HepG2 (cell line): ENCODE measurements around the gene COLGALT1. TPM values are rescaled to one million over a fixed set of nuclear protein-coding genes. Genes with fewer than 3 reads are reported as not detected.

Source experiments
- HES4 ChIP-seq: sonication (generic); formaldehyde crosslinking; IDR thresholded peaks from 2 replicates; pipeline ENCODE4 v1.9.0; 2021; ENCODE audit warnings: mild to moderate bottlenecking, missing genetic modification reagents, borderline replicate concordance
- MAFK ChIP-seq, 2 experiments: IDR thresholded peaks in 1 of 2; conservative IDR thresholded peaks in 1 of 2; 2 replicates each; pipeline ENCODE4 v1.6.1; 2011; ENCODE audit warnings: improper control_type of control experiment in 2 of 2, low read length in 2 of 2
- NONO ChIP-seq, 2 experiments: fragments of 450-650 bp in 1 of 2; sonication (generic) in 1 of 2; formaldehyde crosslinking in 1 of 2; IDR thresholded peaks in 1 of 2; conservative IDR thresholded peaks in 1 of 2; 2 replicates each; pipeline versions ENCODE4 v1.6.1 to v1.8.0; 2017 to 2022; ENCODE audit warnings: mild to moderate bottlenecking in 1 of 2, missing genetic modification reagents in 1 of 2, moderate library complexity in 1 of 2
- PHF20 ChIP-seq: sonication (generic); formaldehyde crosslinking; IDR thresholded peaks from 2 replicates; pipeline ENCODE4 v1.5.0; 2020; ENCODE audit warnings: mild to moderate bottlenecking, missing genetic modification reagents
- RARA ChIP-seq: IDR thresholded peaks from 2 replicates; pipeline ENCODE4 v1.6.1; 2016; ENCODE audit warnings: missing genetic modification reagents, missing compliant biosample characterization
- RFX5 ChIP-seq: IDR thresholded peaks from 2 replicates; pipeline ENCODE4 v1.6.1; 2011; ENCODE audit warnings: low read depth, low read length, improper control_type of control experiment
- YY1 ChIP-seq: IDR thresholded peaks from 2 replicates; pipeline ENCODE4 v1.6.1; 2011; ENCODE audit warnings: low read length, low read depth, moderate library complexity, mild to moderate bottlenecking; ENCODE audit not compliant: insufficient read depth, insufficient replicate concordance
- ZBTB3 ChIP-seq: sonication (generic); formaldehyde crosslinking; IDR thresholded peaks from 2 replicates; pipeline ENCODE4 v1.4.0; 2020; ENCODE audit warnings: low read depth, mild to moderate bottlenecking, moderate library complexity, missing genetic modification reagents, borderline replicate concordance
- ZNF143 ChIP-seq: sonication (generic); formaldehyde crosslinking; IDR thresholded peaks from 2 replicates; pipeline ENCODE4 v1.4.0; 2020; ENCODE audit warnings: missing genetic modification reagents
- ZNF556 ChIP-seq: sonication (generic); formaldehyde crosslinking; IDR thresholded peaks from 2 replicates; pipeline ENCODE4 v1.4.0; 2020; ENCODE audit warnings: mild to moderate bottlenecking, missing genetic modification reagents, borderline replicate concordance
- ZNF562 ChIP-seq: sonication (generic); formaldehyde crosslinking; IDR thresholded peaks from 2 replicates; pipeline ENCODE4 v1.8.0; 2022; ENCODE audit warnings: missing genetic modification reagents, borderline replicate concordance
- ZNF839 ChIP-seq: sonication (generic); formaldehyde crosslinking; IDR thresholded peaks from 2 replicates; pipeline ENCODE4 v1.4.0; 2020; ENCODE audit warnings: missing genetic modification reagents, mild to moderate bottlenecking, borderline replicate concordance
- ZSCAN9 ChIP-seq: IDR thresholded peaks from 2 replicates; pipeline ENCODE4 v1.6.1; 2016; ENCODE audit warnings: borderline replicate concordance
- polyA plus RNA-seq, 8 experiments: library from polyadenylated mRNA; depleted of rRNA in 3 of 8; stranded (reverse) in 7 of 8; unstranded in 1 of 8; fragments of >200 nt; fragmentation: Illumina TruSeq in 4 of 8; extraction: Trizol in 4 of 8; gene quantifications; 2 replicates each; pipeline versions ENCODE4 v1.2.1 to v1.2.3, GENCODE V29; 2011 to 2016; ENCODE audit warnings: low read depth in 4 of 8, missing spikeins in 1 of 8, mixed read lengths in 1 of 8; ENCODE audit not compliant: insufficient read depth in 1 of 8
- total RNA-seq, 5 experiments: library from RNA; depleted of rRNA; stranded (reverse); fragments of >200 nt; fragmentation: Illumina TruSeq; extraction: Trizol; gene quantifications; 2 replicates each; pipeline ENCODE4 v1.2.3, GENCODE V29; 2016; ENCODE audit warnings: low read depth in 1 of 5
- TF ChIP-seq, protein P1 (sequence below): sonication (generic); formaldehyde crosslinking; IDR thresholded peaks from 2 replicates; pipeline ENCODE4 v1.4.0; 2020; ENCODE audit warnings: mild to moderate bottlenecking, missing genetic modification reagents, borderline replicate concordance
- TF ChIP-seq, protein P2 (sequence below): sonication (generic); formaldehyde crosslinking; IDR thresholded peaks from 2 replicates; pipeline ENCODE4 v1.4.0; 2020; ENCODE audit warnings: missing genetic modification reagents
- TF ChIP-seq, protein P3 (sequence below): sonication (generic); formaldehyde crosslinking; IDR thresholded peaks from 2 replicates; pipeline ENCODE4 v1.4.0; 2020; ENCODE audit warnings: missing genetic modification reagents

COLGALT1 gene
- total and polyA plus RNA-seq, 2 of the 13 experiments (the other 11 are each of a cell fraction or from before 2014, with no cell fraction given): 58.0 to 211 TPM

- TF ChIP-seq, protein P1, sequence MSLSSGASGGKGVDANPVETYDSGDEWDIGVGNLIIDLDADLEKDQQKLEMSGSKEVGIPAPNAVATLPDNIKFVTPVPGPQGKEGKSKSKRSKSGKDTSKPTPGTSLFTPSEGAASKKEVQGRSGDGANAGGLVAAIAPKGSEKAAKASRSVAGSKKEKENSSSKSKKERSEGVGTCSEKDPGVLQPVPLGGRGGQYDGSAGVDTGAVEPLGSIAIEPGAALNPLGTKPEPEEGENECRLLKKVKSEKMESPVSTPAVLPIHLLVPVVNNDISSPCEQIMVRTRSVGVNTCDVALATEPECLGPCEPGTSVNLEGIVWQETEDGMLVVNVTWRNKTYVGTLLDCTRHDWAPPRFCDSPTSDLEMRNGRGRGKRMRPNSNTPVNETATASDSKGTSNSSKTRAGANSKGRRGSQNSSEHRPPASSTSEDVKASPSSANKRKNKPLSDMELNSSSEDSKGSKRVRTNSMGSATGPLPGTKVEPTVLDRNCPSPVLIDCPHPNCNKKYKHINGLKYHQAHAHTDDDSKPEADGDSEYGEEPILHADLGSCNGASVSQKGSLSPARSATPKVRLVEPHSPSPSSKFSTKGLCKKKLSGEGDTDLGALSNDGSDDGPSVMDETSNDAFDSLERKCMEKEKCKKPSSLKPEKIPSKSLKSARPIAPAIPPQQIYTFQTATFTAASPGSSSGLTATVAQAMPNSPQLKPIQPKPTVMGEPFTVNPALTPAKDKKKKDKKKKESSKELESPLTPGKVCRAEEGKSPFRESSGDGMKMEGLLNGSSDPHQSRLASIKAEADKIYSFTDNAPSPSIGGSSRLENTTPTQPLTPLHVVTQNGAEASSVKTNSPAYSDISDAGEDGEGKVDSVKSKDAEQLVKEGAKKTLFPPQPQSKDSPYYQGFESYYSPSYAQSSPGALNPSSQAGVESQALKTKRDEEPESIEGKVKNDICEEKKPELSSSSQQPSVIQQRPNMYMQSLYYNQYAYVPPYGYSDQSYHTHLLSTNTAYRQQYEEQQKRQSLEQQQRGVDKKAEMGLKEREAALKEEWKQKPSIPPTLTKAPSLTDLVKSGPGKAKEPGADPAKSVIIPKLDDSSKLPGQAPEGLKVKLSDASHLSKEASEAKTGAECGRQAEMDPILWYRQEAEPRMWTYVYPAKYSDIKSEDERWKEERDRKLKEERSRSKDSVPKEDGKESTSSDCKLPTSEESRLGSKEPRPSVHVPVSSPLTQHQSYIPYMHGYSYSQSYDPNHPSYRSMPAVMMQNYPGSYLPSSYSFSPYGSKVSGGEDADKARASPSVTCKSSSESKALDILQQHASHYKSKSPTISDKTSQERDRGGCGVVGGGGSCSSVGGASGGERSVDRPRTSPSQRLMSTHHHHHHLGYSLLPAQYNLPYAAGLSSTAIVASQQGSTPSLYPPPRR (CRISPR knock-in tag): no peak
- TF ChIP-seq ZBTB3 (CRISPR knock-in tag) (no peak), MAFK (conservative IDR thresholded peaks at IDR 0.05 in 1 of 2, IDR thresholded peaks at IDR 0.05 in 1 of 2; ENCODE audit: low read length in 2 of 2) (no peak), RFX5 (peak; percentile 52; the same call in 1 of the 2 replicates), RARA (CRISPR knock-in tag) (no peak), ZSCAN9 (CRISPR knock-in tag) (no peak), PHF20 (CRISPR knock-in tag) (no peak), ZNF143 (CRISPR knock-in tag) (no peak), YY1 (no peak), ZNF556 (no peak), NONO (IDR thresholded peaks at IDR 0.05) (no peak), NONO (CRISPR knock-in tag; conservative IDR thresholded peaks at IDR 0.05) (no peak), ZNF839 (CRISPR knock-in tag) (no peak), ZNF562 (CRISPR knock-in tag) (no peak), HES4 (no peak)
- TF ChIP-seq, protein P2, sequence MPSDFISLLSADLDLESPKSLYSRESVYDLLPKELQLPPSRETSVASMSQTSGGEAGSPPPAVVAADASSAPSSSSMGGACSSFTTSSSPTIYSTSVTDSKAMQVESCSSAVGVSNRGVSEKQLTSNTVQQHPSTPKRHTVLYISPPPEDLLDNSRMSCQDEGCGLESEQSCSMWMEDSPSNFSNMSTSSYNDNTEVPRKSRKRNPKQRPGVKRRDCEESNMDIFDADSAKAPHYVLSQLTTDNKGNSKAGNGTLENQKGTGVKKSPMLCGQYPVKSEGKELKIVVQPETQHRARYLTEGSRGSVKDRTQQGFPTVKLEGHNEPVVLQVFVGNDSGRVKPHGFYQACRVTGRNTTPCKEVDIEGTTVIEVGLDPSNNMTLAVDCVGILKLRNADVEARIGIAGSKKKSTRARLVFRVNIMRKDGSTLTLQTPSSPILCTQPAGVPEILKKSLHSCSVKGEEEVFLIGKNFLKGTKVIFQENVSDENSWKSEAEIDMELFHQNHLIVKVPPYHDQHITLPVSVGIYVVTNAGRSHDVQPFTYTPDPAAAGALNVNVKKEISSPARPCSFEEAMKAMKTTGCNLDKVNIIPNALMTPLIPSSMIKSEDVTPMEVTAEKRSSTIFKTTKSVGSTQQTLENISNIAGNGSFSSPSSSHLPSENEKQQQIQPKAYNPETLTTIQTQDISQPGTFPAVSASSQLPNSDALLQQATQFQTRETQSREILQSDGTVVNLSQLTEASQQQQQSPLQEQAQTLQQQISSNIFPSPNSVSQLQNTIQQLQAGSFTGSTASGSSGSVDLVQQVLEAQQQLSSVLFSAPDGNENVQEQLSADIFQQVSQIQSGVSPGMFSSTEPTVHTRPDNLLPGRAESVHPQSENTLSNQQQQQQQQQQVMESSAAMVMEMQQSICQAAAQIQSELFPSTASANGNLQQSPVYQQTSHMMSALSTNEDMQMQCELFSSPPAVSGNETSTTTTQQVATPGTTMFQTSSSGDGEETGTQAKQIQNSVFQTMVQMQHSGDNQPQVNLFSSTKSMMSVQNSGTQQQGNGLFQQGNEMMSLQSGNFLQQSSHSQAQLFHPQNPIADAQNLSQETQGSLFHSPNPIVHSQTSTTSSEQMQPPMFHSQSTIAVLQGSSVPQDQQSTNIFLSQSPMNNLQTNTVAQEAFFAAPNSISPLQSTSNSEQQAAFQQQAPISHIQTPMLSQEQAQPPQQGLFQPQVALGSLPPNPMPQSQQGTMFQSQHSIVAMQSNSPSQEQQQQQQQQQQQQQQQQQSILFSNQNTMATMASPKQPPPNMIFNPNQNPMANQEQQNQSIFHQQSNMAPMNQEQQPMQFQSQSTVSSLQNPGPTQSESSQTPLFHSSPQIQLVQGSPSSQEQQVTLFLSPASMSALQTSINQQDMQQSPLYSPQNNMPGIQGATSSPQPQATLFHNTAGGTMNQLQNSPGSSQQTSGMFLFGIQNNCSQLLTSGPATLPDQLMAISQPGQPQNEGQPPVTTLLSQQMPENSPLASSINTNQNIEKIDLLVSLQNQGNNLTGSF: no peak
- TF ChIP-seq, protein P3, sequence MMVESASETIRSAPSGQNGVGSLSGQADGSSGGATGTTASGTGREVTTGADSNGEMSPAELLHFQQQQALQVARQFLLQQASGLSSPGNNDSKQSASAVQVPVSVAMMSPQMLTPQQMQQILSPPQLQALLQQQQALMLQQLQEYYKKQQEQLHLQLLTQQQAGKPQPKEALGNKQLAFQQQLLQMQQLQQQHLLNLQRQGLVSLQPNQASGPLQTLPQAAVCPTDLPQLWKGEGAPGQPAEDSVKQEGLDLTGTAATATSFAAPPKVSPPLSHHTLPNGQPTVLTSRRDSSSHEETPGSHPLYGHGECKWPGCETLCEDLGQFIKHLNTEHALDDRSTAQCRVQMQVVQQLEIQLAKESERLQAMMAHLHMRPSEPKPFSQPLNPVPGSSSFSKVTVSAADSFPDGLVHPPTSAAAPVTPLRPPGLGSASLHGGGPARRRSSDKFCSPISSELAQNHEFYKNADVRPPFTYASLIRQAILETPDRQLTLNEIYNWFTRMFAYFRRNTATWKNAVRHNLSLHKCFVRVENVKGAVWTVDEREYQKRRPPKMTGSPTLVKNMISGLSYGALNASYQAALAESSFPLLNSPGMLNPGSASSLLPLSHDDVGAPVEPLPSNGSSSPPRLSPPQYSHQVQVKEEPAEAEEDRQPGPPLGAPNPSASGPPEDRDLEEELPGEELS (CRISPR knock-in tag): no peak
Measured at GRCh38 chr19:17616961-17617806, 61.7 kb downstream of the COLGALT1 start (continued).
